Neural crest cell (in vitro differentiated cells): ENCODE results near the gene SYT15B. TPM values are rescaled to one million over a fixed set of nuclear protein-coding genes. Genes with fewer than 3 reads are reported as not detected.
"Not testable (repeated sequence)": the region's sequence is repeated elsewhere in the genome, so short reads cannot be mapped to it uniquely, and the experiment has no call there.

ENCODE experiments used
- DNase-seq: peaks from one replicate; pipeline ENCODE4 v3.0.0; 2021; ENCODE audit warnings: low read depth, mixed read lengths, low spot score
- H3K27ac Mint-ChIP-seq: one replicate; pipeline ENCODE4 v1.8.0; 2021; ENCODE audit warnings: mild to moderate bottlenecking, mixed read lengths; ENCODE audit not compliant: unreplicated experiment
- H3K27me3 Mint-ChIP-seq: 2 replicates; pipeline ENCODE4 v1.8.0; 2021; ENCODE audit warnings: low read depth, mild to moderate bottlenecking, mixed read lengths
- H3K36me3 Mint-ChIP-seq: 2 replicates; pipeline ENCODE4 v1.8.0; 2021; ENCODE audit warnings: low read depth, mild to moderate bottlenecking, mixed read lengths
- H3K4me1 Mint-ChIP-seq: 2 replicates; pipeline ENCODE4 v1.8.0; 2021; ENCODE audit warnings: mixed read lengths
- H3K4me3 Mint-ChIP-seq: one replicate; pipeline ENCODE4 v1.8.0; 2021; ENCODE audit warnings: mild to moderate bottlenecking, mixed read lengths
- H3K9me3 Mint-ChIP-seq: 2 replicates; pipeline ENCODE4 v1.8.0; 2021; ENCODE audit warnings: mixed read lengths
- total RNA-seq: library from RNA; stranded (reverse); gene quantifications from 2 replicates; pipeline ENCODE4 v1.2.1, GENCODE V29; 2021
- TF ChIP-seq, protein P1 (sequence below): fragments of 200-600 bp; sonication (generic); conservative IDR thresholded peaks from 2 replicates; pipeline ENCODE4 v1.5.0; 2021; ENCODE audit warnings: antibody characterized with exemption, mild to moderate bottlenecking

SYT15B gene
- total RNA-seq, 1 donor from 2014 or later: 0.12 TPM

DNA sequence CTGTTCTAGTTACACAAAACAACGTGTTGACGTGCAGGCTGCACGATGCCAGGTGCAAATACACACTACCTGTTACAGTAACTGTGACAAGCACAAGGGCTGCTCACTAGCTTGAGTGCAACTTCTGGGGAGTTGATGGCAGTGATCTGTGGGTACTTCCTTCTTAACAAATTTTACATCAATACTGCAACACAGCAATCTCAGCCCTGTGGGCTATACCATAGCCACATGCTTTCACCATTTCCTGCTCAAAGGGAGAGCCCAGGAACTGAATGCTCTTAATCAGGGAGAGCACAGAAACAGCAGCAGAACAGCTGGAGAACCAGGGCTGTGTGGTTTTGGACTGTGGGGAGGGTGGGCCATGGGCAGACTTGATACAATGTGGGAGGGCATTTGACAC, 10.2 kb downstream of the SYT15B start:
- H3K4me3 Mint-ChIP-seq, H3K4me1 Mint-ChIP-seq, DNase-seq, H3K27me3 Mint-ChIP-seq, H3K9me3 Mint-ChIP-seq, H3K27ac Mint-ChIP-seq, H3K36me3 Mint-ChIP-seq: not testable (repeated sequence)

DNA sequence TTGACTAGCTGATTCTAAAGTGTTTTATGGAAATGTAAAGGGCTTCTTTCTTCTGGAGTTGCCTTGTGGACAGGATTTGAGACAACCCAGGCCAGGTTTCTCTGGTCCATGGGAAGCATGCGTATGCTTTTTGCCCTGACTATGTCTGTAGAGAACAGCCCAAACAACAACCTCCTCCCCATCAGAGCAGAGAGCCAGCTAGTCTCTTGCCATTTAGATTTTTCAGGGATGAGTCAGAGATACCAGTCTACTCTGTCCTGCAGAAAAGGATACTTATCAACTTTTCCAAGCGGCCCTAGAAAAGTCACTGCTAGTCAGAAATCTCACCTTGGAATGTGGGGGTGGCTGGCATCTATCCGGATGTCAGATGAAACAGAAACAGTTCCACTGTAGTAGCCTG, 11.6 kb downstream of the SYT15B start:
- not testable (repeated sequence) for H3K4me3 Mint-ChIP-seq, H3K9me3 Mint-ChIP-seq, H3K4me1 Mint-ChIP-seq, H3K36me3 Mint-ChIP-seq, H3K27ac Mint-ChIP-seq, H3K27me3 Mint-ChIP-seq, DNase-seq

DNA sequence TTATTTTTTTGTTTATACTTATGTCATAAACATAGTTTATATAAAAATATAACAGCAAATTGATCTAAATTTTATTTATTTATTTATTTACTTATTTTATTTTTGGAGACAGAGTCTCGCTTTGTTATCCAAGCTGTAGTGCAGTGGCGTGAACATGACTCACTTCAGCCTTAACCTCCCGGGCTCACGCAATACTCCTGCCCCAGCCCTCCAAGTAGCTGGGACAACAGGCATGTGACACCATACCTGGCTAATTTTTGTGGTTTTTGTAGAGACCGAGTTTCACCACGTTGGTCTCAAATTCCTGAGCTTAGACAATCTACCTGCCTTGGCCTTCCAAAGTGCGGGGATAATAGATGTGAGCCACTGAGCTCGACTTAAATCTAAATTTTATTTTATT, 13.0 kb downstream of the SYT15B start:
- H3K36me3 Mint-ChIP-seq, H3K9me3 Mint-ChIP-seq, DNase-seq, H3K4me1 Mint-ChIP-seq, H3K27me3 Mint-ChIP-seq, H3K4me3 Mint-ChIP-seq, H3K27ac Mint-ChIP-seq: not testable (repeated sequence)

DNA sequence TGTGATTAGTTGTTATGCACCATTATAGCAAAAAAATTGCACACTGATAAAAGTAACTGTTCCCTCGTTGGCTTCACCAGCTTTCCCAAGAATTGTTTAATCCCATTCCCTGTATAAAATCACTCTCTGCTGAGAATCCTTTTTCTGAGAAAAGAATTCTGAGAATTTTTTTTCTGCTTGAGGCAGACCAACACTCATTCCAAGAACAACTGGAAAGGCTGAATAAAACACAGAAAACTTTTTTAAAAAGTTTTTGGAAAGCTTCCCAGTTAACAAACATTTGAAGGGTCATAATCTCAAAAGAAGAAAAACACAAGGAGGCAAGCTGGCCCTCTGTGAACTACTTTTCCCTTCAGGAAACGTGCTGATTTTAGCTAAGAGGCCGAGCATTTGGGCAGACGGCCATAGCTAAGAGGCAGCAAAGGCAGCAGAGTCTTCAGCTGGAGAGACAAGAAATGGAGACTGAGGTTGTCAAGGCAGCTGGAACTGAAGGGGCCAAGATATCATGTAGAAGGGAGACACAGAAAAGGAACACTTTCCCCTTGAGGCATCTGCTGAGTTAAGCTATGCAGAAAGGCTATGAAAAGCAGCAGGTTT, 16.5 kb downstream of the SYT15B start:
- not testable (repeated sequence) for H3K4me3 Mint-ChIP-seq, H3K27ac Mint-ChIP-seq, H3K4me1 Mint-ChIP-seq, DNase-seq, H3K27me3 Mint-ChIP-seq, H3K36me3 Mint-ChIP-seq, H3K9me3 Mint-ChIP-seq

DNA sequence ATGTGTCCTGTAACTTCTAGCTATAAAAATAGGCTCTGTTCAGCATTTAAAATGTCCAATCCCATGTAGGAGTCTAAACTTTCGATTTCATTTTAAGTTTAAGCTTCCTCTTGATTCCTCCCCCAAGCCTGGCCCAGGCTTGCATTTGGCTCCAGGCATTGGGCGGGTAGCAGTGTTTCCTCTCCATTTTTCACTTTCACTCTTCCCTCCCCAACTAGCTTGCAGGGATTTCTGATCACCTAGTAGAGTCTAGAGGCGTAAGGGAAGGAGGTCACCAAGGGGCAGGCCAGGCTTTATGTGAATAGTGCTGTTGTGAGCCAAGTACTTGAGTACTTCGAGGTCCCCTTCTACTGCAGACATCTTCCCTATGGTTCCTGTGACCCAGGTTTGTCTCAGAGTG, 18.5 kb downstream of the SYT15B start:
- not testable (repeated sequence) for H3K4me1 Mint-ChIP-seq, H3K9me3 Mint-ChIP-seq, H3K4me3 Mint-ChIP-seq, H3K27ac Mint-ChIP-seq, H3K27me3 Mint-ChIP-seq, DNase-seq, H3K36me3 Mint-ChIP-seq

DNA sequence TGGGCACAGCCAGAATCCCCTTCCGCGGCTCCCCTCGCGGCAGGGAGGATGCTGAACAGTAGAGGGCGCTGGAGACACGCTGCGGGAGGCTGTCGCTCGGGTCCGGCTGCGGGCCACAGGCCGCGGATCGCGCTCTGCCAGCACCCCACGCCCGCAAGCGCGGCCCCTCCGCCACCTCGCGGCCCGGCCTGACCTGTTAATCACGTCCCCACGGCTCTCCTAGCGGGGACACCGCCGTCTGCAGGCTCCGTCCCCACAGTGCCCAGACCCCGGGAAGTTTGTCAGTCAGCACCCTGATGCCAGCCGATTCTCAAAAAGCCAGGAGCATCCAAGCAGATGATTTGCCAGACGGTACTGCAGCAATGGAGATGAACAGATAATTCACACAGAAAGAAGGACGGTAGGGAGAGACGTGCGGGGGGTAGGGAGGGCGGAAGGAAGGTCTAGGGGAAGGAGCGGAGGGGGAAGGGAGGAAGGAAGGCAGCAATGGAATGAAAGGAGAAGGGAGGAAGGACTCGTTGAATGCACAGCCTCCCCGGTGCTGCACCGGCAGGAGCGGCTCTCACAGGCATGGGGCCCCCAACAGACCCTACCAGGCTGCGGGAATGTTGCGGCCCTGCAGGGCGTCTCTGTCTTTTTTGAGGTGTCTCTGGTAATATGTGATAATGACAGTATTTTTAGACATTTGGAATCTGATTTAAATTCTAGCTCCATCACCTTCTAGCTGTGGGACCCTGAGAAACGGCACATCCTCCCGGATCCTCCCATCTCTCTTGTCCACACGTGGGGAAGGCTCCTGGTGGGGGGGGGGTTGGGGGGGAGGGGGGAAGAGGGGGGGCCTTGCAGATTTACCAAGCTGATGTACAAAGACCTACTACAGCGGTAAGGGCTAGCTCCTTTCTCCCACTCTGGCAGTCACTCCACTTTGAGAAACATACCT, 19.5 kb downstream of the SYT15B start:
- not testable (repeated sequence) for H3K36me3 Mint-ChIP-seq, H3K27me3 Mint-ChIP-seq, H3K27ac Mint-ChIP-seq, H3K9me3 Mint-ChIP-seq, H3K4me1 Mint-ChIP-seq
- H3K4me3 Mint-ChIP-seq: peak overlapping the region; percentile 75
- peak; percentile 30 for DNase-seq
- TF ChIP-seq, protein P1, sequence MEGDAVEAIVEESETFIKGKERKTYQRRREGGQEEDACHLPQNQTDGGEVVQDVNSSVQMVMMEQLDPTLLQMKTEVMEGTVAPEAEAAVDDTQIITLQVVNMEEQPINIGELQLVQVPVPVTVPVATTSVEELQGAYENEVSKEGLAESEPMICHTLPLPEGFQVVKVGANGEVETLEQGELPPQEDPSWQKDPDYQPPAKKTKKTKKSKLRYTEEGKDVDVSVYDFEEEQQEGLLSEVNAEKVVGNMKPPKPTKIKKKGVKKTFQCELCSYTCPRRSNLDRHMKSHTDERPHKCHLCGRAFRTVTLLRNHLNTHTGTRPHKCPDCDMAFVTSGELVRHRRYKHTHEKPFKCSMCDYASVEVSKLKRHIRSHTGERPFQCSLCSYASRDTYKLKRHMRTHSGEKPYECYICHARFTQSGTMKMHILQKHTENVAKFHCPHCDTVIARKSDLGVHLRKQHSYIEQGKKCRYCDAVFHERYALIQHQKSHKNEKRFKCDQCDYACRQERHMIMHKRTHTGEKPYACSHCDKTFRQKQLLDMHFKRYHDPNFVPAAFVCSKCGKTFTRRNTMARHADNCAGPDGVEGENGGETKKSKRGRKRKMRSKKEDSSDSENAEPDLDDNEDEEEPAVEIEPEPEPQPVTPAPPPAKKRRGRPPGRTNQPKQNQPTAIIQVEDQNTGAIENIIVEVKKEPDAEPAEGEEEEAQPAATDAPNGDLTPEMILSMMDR: peak; percentile 14

DNA sequence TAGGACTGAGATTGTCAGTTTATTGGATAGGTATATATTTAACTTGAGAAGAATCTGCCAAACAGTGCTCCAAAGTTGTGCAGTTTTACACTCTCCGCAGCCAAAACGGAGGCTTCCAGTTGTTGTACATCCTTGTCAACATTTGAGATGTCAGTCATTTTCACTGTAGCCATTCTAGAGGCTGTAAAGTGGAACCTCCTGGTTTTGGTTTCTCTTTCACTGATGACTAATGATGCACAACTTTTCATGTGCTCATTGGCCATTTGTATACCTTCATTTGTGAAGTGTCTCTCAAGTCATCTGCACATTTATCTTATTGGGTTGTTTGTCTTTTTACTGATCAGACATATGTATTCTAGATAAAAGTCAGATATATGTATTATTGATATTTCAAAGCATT, 22.5 kb downstream of the SYT15B start:
- DNase-seq, H3K27ac Mint-ChIP-seq, H3K4me3 Mint-ChIP-seq, H3K9me3 Mint-ChIP-seq, H3K4me1 Mint-ChIP-seq, H3K36me3 Mint-ChIP-seq, H3K27me3 Mint-ChIP-seq: not testable (repeated sequence)

DNA sequence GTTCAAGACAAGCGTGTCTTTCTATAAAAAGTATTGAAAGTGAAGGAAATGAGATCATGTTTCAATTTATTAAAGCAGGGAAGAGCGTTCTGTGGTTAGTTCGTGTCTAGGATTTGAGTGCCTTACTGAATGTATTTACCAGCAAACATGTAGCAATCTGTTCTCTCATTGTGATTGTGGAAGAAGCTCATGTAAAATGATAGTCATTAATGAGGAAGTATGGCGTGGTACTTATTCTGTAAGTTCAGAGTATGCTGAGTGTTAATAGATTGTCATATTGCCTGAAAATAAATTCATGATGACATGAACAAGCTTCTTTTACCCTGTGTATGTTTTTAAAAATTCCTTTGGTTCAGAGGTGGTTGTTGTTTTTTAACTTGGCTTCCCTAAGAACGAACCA, 32.5 kb downstream of the SYT15B start:
- not testable (repeated sequence) for DNase-seq, H3K4me1 Mint-ChIP-seq, H3K4me3 Mint-ChIP-seq, H3K27me3 Mint-ChIP-seq, H3K27ac Mint-ChIP-seq, H3K36me3 Mint-ChIP-seq, H3K9me3 Mint-ChIP-seq

DNA sequence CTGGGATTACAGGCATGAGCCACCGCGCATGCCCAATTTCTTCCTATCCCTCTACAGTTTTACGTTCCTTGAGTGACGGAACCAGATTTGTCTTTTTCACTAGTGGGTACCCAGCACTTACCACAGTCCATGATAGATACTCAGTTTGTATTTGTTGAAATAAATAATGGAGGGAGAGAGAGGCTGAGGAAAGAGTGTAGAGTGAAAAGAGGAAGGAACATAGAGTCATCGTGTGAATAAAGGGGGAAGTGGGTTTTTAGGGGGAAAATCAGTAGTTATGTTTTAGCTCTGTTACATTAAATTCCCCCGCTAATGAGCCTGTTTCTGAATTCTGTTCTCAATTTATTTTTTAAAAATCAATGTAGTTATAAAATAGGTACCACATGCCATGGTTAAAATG, 37.7 kb downstream of the SYT15B start:
- DNase-seq, H3K4me3 Mint-ChIP-seq, H3K4me1 Mint-ChIP-seq, H3K9me3 Mint-ChIP-seq, H3K27ac Mint-ChIP-seq, H3K27me3 Mint-ChIP-seq, H3K36me3 Mint-ChIP-seq: not testable (repeated sequence)

DNA sequence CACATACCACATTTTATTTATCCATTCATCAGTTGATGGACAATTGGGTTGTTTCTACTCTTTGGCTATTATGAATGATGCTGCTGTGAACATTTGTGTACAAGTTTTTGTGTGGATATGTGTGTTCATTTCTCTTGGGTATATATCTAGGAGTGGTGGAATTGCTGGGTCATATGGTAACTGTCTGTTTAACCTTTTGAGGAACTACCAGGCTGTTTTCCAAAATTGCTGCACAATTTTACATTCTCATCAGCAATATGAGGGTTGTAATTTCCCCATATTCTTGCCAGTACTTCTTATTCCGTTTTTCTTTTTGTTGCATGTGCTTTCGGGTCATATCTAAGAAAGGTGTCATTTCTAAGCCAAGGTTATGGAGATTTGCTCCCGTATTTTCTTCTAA, 38.3 kb downstream of the SYT15B start:
- not testable (repeated sequence) for H3K4me1 Mint-ChIP-seq, H3K4me3 Mint-ChIP-seq, H3K36me3 Mint-ChIP-seq, H3K9me3 Mint-ChIP-seq, H3K27ac Mint-ChIP-seq, H3K27me3 Mint-ChIP-seq, DNase-seq

DNA sequence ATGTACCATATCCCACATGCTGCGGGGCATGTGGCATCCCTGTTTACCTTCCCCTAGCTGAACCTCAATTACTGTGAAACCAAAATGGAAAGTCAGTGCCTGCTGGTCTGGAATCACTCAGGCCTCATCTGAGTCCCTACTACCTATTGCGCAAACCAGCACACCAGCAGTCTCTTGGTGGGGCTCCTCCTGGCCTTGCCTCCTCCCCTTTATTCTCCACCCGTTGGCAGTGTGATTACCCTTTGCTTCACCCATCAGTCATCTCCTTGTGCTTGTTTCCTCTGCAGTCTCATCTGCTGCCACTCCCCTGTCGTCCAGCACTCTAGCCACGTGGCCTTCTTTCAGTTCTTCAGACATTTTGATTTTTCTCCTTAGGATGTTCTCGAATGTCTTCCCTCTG, 39.3 kb downstream of the SYT15B start:
- not testable (repeated sequence) for H3K36me3 Mint-ChIP-seq, H3K4me1 Mint-ChIP-seq, H3K27me3 Mint-ChIP-seq, H3K4me3 Mint-ChIP-seq, H3K9me3 Mint-ChIP-seq, H3K27ac Mint-ChIP-seq, DNase-seq

DNA sequence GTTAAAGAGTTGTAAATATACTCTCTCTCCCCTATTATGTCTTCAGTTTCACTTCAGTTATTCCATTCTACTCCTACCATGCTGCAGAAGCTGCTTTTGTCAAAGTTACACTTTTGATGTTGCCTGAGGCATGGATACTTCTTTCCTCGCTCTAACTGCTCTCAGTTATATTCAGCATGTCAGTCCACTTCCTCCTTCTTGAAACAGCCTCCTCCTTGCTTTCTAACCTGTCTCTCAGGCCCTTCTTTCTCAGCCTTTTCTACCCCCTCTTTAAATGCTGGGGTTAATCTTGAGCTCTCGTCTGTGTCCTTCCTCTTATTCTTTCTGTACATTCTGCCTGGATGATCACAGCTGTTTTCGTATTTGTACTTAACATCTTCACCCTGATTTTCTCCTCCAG, 40.0 kb downstream of the SYT15B start:
- not testable (repeated sequence) for H3K27ac Mint-ChIP-seq, H3K4me3 Mint-ChIP-seq, H3K27me3 Mint-ChIP-seq, DNase-seq, H3K9me3 Mint-ChIP-seq, H3K36me3 Mint-ChIP-seq, H3K4me1 Mint-ChIP-seq
